RKO (cell line): ENCODE data around the gene ANKRD26.
"Not testable (repeated sequence)": the region's sequence is repeated elsewhere in the genome, so short reads cannot be mapped to it uniquely, and the experiment has no call there.

Experiments used
- DNase-seq: peaks from one replicate; pipeline ENCODE4 v3.0.0-alpha.2; 2016; ENCODE audit warnings: low spot score

The ANKRD26 gene

DNA sequence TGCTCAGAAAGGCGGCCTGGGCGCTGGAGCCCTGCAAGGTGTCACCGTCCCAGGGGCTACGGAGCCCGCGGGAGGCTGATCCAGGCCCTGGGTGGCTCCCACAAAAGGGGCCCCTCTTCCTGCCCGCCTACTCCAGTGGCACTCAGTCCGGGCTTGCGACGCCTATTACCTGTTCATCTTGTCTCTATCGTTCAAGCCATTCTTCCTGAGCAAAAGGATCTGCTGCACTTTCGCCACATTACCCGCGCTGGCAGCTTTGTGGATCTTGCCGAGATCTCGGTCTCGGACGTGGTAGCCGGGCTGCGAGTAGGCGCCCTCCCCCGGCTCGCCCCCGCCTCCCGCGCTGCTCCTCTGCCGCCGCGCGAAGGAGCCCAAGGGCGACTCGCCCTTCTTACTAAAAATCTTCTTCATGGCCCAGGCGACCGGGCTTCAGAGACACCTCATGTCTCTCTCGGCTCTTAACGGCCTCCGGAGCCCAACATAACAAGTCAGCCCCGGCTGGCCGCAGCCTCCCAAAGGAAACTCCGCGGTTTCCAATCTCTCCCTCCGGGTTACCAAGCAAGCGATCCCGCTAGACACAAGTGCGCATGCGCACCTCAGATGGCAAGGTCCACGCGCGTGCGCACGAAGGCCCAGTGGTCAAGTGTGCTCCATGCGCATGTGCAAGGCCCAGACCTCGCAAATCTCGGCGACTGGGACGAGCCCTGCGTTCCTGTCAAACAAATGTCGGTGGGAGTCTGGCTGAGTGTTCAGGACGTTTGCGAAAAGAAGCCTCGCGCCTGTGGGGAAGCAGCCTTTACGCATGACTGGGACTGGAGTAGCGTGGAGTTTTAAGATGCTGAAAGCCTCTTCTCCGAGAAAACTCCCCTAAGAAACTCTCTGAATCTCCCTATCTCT lies at the start of gene ANKRD26:
ANKRD26 (minus strand) TSS at position 579 of the 897 bp plus-strand sequence; CDS start at position 411, 168 bp downstream.
- DNase-seq: peak; percentile 99

DNA sequence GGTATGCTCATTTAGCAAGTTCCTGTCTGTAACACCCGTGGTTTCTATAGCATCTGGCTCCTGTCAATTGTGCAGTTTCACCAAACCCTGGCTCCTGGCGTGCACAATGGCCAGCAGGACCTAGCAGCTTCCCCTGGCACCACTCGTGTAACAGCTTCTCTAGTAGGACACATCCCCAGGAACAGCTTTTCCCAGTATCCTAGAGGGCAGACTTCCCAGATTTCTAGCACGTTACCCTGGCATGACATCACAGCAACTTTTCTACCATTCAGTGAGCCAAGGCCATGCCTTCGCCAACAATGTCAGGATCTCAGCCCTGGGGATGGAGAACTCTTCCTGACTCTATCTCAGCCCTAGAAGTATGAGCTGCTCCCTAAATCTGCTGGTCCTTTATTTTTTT lies 47.4 kb upstream of the ANKRD26 start:
- no peak for DNase-seq

DNA sequence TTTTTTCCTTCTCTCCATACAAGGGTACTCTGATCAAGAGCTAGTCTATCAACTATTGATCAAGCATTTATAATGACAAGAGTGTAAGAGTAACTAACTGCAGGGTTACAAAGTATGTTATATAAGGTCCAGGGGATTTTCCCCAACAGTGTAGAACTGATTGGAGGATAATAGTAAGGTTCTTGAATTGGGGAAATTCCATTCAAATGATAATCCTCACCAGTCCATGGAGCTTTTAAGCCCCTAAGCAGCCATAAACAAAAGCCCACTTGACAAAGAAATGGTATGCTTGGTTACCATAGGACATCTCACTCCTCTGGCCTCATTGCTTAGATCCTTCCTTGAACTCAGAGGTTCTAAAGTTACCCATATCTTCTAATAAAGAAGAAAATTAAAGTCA lies 45.6 kb upstream of the ANKRD26 start:
- DNase-seq: no peak

DNA sequence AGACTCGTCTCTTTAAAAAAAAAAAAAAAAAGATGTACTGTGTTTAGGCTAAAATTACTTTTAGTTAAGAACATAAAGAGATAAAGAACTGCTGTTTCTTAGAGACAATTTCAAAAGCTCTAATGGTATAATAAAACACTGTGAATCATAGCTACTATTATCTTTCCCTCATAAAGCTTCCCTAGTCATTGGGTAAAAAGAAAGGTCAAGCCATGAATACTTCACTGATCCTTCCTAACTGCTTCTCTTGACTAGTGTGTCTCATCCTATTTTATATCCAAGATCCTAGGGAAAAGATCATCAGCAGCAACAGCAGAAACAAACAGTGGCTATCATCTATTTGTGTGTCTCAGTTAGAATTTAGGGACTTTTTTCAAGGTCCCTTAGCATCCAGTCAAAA lies 43.4 kb upstream of the ANKRD26 start:
- no peak for DNase-seq

GRCh38 chr10:27138277-27138676 lies 38.0 kb upstream of the ANKRD26 start:
- DNase-seq: no peak

DNA sequence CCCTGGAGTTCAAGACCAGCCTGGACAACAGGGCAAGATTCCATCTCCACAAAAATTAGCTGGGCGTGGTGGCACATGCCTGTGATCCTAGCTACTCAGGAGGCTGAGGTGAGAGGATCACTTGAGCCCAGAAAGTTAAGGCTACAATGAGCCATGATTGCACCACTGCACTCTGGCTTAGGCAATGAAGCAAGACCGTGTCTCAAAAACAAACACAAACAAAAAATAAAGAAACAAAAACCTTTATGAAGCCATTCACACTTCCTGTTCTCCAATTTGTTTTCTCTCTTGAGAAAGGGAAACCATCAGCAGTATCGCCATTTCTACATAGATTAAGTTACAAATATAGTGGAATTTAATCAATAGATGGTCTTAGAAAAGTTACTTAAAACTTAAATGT lies 34.1 kb upstream of the ANKRD26 start:
- DNase-seq: no peak

DNA sequence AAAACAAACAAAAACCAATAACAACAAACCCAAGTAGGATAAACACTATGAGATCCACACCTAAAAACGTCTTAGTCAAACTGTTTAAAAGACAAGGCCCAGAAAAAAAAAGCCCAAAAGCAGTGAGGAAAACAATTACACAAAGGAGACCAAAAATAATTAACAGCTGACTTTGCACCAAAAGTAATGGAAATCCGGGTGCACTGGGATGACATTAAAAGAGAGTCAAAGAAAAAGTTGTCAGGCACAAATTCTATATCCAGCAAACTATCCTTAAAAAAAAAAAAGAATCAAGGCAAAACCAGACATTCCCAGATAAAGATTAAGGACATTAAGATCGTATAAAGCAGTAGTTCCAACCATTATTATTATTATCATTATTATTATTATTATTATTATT lies 7.9 kb upstream of the ANKRD26 start:
- no peak for DNase-seq

DNA sequence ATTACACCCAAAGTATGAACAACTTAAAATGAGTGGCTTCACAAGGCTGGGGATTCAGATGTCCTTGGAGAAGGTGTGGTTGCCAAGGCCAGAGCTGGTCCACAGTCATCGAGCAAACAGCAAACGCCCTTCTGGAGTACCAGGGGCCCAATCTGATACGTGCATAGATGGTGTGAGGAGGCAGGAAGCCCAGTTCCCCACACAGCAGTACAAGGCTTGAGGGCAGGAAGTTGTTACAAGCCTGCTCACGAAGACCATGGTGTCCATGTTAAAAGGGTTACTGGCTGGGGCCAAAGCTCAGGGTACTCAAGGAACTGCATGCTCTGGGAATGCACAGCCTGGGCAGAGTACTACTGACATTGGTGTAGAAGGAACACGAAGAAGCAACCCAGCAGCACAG lies 4.6 kb upstream of the ANKRD26 start:
- no peak for DNase-seq

DNA sequence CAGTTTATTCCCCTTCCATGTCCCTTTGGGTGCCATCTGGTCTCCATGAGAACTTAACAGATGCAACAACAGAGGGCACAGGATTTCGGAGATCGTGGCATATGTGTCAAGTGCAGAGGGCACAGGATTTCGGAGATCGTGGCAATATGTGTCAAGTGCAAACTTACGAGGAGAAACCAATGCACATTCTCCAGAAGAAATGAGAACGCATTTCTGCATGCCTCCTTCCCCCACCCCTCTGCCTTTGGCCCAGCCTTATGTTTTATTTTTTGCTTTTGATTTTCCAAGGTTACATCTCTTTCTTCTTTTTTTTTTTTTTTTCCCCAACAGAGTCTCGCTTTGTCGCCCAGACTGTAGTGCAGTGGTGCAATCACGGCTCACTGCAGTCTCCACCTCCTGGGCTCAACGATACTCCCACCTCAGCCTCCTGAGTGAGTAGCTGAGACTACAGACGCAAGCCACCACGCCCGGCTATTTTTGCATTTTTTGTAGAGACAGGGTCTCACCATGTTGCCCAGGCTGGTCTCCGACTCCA lies 586 bp upstream of the ANKRD26 start:
- no peak for DNase-seq

DNA sequence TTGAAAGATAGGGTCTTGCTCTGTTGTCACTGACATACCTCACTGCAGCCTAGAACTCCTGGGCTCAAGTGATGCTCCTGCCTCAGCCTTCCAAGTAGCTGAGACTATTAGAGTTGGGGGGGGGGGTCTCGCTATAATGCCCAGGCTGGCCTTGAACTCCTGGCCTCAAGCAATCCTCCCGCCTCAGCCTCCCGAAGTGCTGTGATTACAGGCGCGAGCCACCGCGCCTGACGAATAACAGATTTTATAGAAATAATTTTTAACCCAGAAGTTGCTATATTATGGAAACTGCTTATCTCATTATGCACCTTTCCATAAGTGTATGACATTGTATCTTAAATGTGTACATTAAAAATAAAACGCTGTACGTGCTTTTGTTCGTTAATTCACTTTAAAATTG lies 846 bp downstream of the ANKRD26 start:
- no peak for DNase-seq

DNA sequence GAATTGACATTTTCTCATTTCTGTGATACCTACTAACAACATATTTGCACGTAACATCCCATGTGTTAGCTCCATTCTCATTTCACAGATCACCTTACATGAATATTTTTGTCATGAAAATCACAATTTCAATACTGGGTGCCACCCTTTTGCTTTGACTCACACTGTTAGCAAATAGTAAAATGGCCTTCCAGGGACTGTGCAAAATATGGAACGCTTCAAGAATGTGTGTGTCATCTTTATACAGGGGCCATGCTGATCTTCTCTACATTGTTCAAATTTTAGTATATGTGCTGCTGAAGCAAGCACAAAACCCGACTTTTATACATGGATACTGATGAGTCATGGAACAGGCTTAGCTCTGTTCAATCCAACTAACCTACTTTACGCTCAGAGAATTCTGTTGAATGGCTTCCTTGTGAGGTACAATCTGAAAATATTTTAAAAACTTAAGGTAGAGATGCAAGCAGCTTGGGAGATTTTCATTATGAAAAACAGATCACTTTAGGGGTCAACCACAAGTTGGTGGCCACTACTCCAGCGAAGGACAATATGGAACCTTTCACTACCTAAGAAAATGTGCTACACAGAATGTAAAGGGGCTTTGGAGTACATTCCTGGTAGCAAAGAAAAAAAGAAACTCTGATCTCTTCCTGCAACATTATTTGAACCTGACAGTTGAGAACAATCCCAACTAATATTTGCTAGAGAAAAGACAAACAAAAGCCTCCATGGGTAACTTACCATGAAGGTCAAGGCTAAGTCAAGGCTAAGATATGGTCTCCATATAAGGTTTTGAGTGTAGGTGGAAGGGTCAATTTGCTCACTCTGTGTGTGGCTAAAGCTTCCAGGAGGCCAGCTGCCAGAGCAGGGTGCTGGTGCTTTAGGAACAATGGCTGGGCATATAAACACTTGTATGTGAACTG lies 11.9 kb downstream of the ANKRD26 start:
- no peak for DNase-seq

DNA sequence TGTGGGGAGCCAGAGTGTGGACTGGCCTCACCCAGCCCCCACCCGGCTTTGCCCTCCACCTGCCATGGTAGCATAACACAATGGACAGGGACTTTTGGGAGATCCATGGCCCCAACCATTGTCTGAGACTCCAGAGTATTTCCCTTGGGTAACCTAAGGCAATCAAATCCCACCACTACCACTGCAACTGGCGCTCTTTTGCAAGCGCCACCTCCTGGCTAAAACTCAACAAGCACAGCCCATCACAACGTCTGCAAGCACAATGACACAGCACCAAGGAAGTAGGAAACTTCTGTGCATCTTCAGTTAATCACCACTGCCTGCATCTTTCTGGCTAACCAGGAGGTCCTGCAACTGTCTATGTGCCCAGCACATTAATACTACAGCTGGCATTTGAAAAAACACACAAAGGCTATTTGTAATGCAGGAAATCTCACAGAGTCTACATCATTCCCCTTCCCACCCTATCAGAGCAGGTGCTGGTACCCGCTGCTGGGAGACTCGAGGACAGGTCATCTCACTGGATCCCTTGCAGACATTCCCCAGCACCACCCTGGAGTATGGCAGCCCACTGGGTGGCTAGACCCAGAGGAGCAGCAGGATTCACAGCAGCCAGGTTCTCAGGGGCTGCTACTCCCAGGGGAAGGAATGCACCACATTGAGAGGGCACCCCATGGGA lies 27.7 kb downstream of the ANKRD26 start:
- DNase-seq: no peak

DNA sequence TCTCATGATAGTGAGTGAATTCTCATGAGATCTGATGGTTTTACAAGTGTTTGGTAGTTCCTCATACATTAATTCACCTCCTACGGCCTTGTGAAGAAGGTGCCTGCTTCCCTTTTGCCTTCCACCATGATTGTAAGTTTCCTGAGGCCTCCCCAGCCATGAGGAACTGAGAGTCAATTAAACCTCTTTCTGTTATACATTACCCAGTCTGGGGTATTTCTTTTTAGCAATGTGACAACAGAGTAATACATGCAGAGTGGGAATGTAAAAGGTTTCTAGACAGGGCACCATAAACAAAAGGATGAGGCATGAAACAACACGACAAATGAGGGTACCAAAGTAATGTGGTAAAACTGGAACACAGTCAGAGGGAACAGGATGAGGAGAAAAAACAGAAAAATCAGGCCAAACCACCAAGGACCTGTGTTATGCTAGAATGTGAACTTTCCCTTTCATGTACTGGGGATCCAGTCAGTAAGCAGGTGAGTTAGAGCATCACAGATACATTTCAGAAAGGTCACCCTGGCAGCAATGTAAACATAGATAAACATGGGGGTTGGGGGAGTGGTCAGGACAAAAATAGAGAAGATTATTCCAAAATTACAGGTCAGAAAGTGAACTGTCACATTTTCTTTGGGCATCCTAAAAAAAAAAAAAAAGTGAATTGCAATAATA lies 31.9 kb downstream of the ANKRD26 start:
- no peak for DNase-seq

- DNase-seq: no peak
These were observed 35.2 kb downstream of the ANKRD26 start for GRCh38 chr10:27065084-27065483.

GRCh38 chr10:27052656-27053055 lies 47.6 kb downstream of the ANKRD26 start:
- no peak for DNase-seq

GRCh38 chr10:27045247-27045646 lies 55.0 kb downstream of the ANKRD26 start:
- DNase-seq: not testable (repeated sequence)

- no peak for DNase-seq
These were observed 59.1 kb downstream of the ANKRD26 start for GRCh38 chr10:27041196-27041595.

DNA sequence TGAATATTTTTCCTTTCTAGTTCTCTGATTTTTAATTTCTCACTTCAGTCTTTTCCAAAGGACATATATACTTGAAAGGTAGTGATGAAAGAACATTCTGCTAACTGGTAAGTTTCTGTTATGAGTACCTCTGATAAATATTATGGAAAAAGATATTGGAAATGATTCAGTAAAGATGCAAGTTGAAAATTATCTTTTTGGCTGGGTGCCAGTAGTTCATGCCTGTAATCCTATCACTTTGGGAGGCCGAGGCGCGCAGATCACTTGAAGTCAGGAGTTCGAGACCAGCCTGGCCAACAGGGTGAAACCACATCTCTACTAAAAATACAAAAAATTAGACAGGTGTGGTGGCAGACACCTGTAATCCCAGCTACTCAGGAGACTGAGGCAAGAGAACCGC lies 62.1 kb downstream of the ANKRD26 start:
- no peak for DNase-seq

DNA sequence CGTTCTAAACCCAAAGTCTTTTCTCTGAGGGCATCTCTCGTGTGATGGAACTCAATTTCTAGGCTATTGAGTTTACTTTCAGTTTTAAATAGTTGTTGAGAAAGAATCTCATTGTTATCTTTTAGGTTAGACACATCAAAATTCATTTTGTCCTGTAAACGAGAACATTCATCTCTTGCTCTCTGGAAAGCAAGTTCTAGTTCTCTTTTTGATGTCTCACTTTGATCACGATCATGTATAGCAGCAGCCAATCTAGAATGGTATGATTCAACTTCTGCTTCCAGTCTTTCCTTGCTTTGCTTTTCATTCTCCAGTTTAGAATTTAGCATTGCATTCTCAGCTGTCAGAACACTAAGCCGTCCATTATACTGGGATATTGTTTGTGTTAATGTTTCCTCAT lies 65.1 kb downstream of the ANKRD26 start:
- no peak for DNase-seq

DNA sequence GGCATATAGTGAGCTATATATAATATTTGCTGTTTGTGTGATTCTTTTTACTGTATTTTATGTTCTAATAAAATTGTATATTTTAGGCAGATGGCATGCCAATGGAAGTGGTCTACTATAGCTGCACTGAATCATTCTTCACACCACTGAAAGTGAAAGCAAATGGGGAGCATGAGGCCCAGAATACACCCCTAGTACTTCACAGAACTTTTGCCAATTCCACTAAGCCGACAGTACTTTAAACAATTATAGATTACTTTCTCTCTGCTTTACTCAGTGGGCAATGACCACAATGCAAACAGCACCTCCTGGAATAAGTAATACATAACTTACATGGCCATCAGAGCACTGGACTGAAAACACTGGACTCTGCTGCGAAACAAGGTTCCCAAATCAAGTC lies 70.2 kb downstream of the ANKRD26 start:
- DNase-seq: no peak

DNA sequence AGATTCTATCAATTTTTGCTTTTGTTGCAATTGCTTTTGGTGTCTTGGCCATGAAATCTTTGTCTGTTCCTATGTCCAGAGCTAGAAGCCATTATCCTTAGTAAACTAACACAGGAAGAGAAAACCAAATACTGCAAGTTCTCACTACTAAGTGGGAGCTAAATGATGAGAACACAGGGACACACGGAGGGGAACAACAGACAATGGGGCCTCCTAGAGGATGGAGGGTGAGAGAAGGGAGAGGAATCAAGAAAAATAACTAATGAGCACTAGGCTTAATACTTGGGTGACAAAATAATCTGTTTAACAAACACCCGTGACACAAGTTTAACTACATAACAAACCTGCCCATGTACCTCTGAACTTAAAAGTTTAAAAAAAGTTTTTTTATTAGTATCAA lies 78.2 kb downstream of the ANKRD26 start:
- DNase-seq: no peak

- DNase-seq: no peak
These were observed 80.1 kb downstream of the ANKRD26 start for GRCh38 chr10:27020243-27020642.
